K562 (cell line): Measurements from ENCODE around the gene PIK3R2. TPM values are rescaled to one million over a fixed set of nuclear protein-coding genes. Genes with fewer than 3 reads are reported as not detected.

Experiments used
- ARID1B ChIP-seq: fragments of 450-650 bp; IDR thresholded peaks from 2 replicates; pipeline ENCODE4 v1.6.1; 2016; ENCODE audit warnings: antibody characterized with exemption, mild to moderate bottlenecking, inconsistent platforms
- ARID3A ChIP-seq: IDR thresholded peaks from 2 replicates; pipeline ENCODE4 v1.6.1; 2012; ENCODE audit warnings: low read depth, low read length, improper control_type of control experiment, borderline replicate concordance
- ELF4 ChIP-seq: fragments of 450-650 bp; formaldehyde crosslinking; IDR thresholded peaks from 2 replicates; pipeline ENCODE4 v1.4.0; 2022; ENCODE audit warnings: missing genetic modification characterization
- HDAC3 ChIP-seq: fragments of 450-650 bp; IDR thresholded peaks from 2 replicates; pipeline ENCODE4 v1.6.1; 2018; ENCODE audit warnings: borderline replicate concordance, mild to moderate bottlenecking, moderate library complexity; ENCODE audit not compliant: partially characterized antibody
- HMBOX1 ChIP-seq: sonication (generic); IDR thresholded peaks from 2 replicates; pipeline ENCODE4 v1.6.1; 2016
- HMG20B ChIP-seq: fragments of 250-450 bp; sonication (Bioruptor Pico); IDR thresholded peaks from 2 replicates; pipeline ENCODE4 v1.5.0; 2021; ENCODE audit warnings: mild to moderate bottlenecking
- HNRNPL ChIP-seq: fragments of 200-400 bp; formaldehyde crosslinking; IDR thresholded peaks from 2 replicates; pipeline ENCODE4 v1.6.1; 2017; ENCODE audit warnings: low read depth, mild to moderate bottlenecking, low read length
- KHSRP ChIP-seq: fragments of 450-650 bp; IDR thresholded peaks from 2 replicates; pipeline ENCODE4 v1.6.1; 2017
- KLF13 ChIP-seq: fragments of 450-650 bp; IDR thresholded peaks from 2 replicates; pipeline ENCODE4 v1.6.1; 2016; ENCODE audit warnings: missing genetic modification characterization, low read depth, mild to moderate bottlenecking, missing compliant biosample characterization, moderate library complexity, borderline replicate concordance
- PBX2 ChIP-seq, 2 experiments: IDR thresholded peaks in 1 of 2; conservative IDR thresholded peaks in 1 of 2; 2 replicates each; pipeline ENCODE4 v1.6.1; 2016; ENCODE audit warnings: low read depth in 2 of 2, mild to moderate bottlenecking in 1 of 2, missing compliant biosample characterization in 1 of 2, missing genetic modification characterization in 1 of 2, moderate library complexity in 1 of 2
- PCBP1 ChIP-seq: fragments of 200-400 bp; formaldehyde crosslinking; IDR thresholded peaks from 2 replicates; pipeline ENCODE4 v1.6.1; 2018; ENCODE audit warnings: mild to moderate bottlenecking, low read depth, low read length; ENCODE audit not compliant: poor library complexity, severe bottlenecking
- POLR2A ChIP-seq: fragments of 450-650 bp; conservative IDR thresholded peaks from 2 replicates; pipeline ENCODE4 v1.6.1; 2016
- SP1 ChIP-seq: sonication (generic); formaldehyde crosslinking; IDR thresholded peaks from 2 replicates; pipeline ENCODE4 v1.8.1; 2022; ENCODE audit warnings: mild to moderate bottlenecking, missing genetic modification reagents
- SPI1 ChIP-seq: IDR thresholded peaks from 2 replicates; pipeline ENCODE4 v1.6.1; 2011; ENCODE audit warnings: low read depth, low read length, control low read depth, borderline replicate concordance
- TAF7 ChIP-seq: fragments of 450-650 bp; IDR thresholded peaks from 2 replicates; pipeline ENCODE4 v1.6.1; 2016; ENCODE audit warnings: missing genetic modification characterization, missing compliant biosample characterization
- TEAD2 ChIP-seq: fragments of 450-650 bp; IDR thresholded peaks from 2 replicates; pipeline ENCODE4 v1.6.1; 2016; ENCODE audit warnings: missing genetic modification characterization, control low read depth, missing compliant biosample characterization
- ZBTB49 ChIP-seq: sonication (generic); formaldehyde crosslinking; IDR thresholded peaks from 2 replicates; pipeline ENCODE4 v1.8.0; 2022; ENCODE audit warnings: missing genetic modification reagents, mild to moderate bottlenecking, borderline replicate concordance
- ZNF3 ChIP-seq: fragments of 250-450 bp; sonication (Bioruptor Pico); IDR thresholded peaks from 2 replicates; pipeline ENCODE4 v1.5.0; 2021; ENCODE audit warnings: mild to moderate bottlenecking, moderate library complexity
- ZNF584 ChIP-seq: fragments of 200-800 bp; sonication (Bioruptor generic); IDR thresholded peaks from 2 replicates; pipeline ENCODE4 v1.6.1; 2016; ENCODE audit warnings: low read depth, mild to moderate bottlenecking, missing genetic modification characterization, missing compliant biosample characterization
- polyA plus RNA-seq, 8 experiments: library from polyadenylated mRNA; depleted of rRNA in 4 of 8; stranded (reverse) in 5 of 8; unstranded in 3 of 8; fragments of >200 nt; fragmentation: Nextera tagmentation in 2 of 8; fragmentation: Illumina TruSeq in 1 of 8; extraction: Ambion mirVana in 2 of 8; extraction: Trizol in 1 of 8; gene quantifications; 2 replicates each; pipeline versions ENCODE4 v1.2.1 to v1.2.3, GENCODE V29; 2011 to 2014; ENCODE audit warnings: inconsistent platforms in 1 of 8, missing spikeins in 1 of 8
- total RNA-seq, 7 experiments: library from RNA; depleted of rRNA in 6 of 7; stranded (reverse); fragments of >200 nt in 6 of 7; fragmentation: Illumina TruSeq in 2 of 7; extraction: Trizol in 2 of 7; gene quantifications; 2 replicates each; pipeline versions ENCODE4 v1.2.1 to v1.2.3, GENCODE V29; 2011 to 2021; ENCODE audit warnings: low replicate concordance in 1 of 7

PIK3R2 gene
- total and polyA plus RNA-seq, 9 of the 15 experiments (the other 6 are each of a cell fraction or from before 2014, with no cell fraction given), result 0.39 to 37.9 (median 5.3) TPM

GRCh38 chr19:18109733-18110608 is 43.0 kb upstream of the PIK3R2 start (continued):
- no peak for TF ChIP-seq ZNF3
- no peak; the same call in 1 of the 2 replicates for TF ChIP-seq ARID1B
- no peak for TF ChIP-seq HDAC3
- TF ChIP-seq SP1, result 0 out of 2 replicates have a peak, but pooled peaks have one; percentile 31
- no peak for TF ChIP-seq TAF7
- TF ChIP-seq HNRNPL, result 0 out of 2 replicates have a peak, but pooled peaks have one; percentile 24
- no peak for TF ChIP-seq KHSRP
- TF ChIP-seq KLF13 (tag), result no peak
- no peak for TF ChIP-seq SPI1
- TF ChIP-seq PCBP1, result no peak
- TF ChIP-seq ZBTB49, result no peak
- TF ChIP-seq POLR2A, result no peak; the same call in 1 of the 2 replicates
- no peak for TF ChIP-seq ELF4 (CRISPR knock-in tag)
- no peak for TF ChIP-seq ZNF584 (CRISPR knock-in tag)
- no peak for TF ChIP-seq HMG20B
- TF ChIP-seq HMBOX1, result no peak
- no peak for TF ChIP-seq ARID3A
- TF ChIP-seq TEAD2 (tag), result no peak
- TF ChIP-seq PBX2 (CRISPR knock-in tag; IDR thresholded peaks at IDR 0.05; ENCODE audit: low read depth), result no peak
- TF ChIP-seq PBX2 (tag; conservative IDR thresholded peaks at IDR 0.05; ENCODE audit: low read depth), result no peak
